HG02759 (cell line): ENCODE data around the gene SLC45A3.

Source experiments
- ATAC-seq: cut with Tn5 transposase; IDR thresholded peaks from one replicate; pipeline ENCODE4 v1.9.1; 2021; ENCODE audit warnings: mild to moderate bottlenecking, moderate library complexity; ENCODE audit not compliant: unreplicated experiment

SLC45A3 gene

DNA sequence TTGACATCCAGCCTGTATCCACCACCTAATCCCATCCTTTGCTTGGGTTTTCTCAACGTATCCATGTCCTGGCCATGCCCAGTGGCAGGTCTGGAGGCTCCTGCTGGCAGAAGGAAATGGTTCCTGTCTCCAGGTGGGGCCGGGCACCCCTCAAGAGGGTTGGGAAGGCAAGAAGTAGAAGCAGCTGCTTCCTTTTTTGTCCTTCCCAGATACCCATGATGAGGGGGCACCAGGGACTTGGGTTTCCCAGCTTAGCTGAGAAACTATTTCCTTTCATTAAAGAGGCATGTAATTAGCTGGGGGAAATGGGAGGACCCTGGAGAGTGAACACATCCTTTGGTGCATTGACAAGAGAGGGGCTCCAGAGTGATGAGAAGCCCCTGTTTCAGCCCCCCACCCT, 21.1 kb upstream of the SLC45A3 start:
- ATAC-seq, result no peak

DNA sequence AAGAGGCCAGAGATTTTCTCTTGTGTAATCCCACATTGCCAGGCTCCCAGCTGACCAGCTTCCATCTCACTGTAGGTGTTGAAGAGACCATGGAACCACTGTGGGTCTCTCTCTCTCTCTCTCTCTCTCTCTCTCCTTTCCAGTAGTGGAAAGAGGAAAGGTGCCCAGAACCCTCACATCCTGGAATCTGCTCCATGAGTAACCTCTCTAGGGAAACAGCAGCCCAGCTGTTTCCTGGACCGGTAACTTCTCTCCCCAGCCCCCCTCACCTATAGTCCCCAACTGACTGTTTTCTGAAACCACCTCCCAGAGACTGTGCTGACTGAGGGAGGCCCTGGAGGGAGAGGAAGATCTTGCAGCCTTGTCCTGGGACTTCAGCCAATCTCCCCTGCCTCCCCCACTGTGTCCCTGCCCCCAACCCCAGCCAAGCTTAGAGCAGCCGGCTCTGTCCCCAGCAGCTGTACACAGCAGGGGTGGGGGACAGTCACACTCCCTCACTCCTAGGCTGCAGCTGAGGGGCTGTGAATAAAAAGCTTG, 20.6 kb upstream of the SLC45A3 start:
- no peak for ATAC-seq

DNA sequence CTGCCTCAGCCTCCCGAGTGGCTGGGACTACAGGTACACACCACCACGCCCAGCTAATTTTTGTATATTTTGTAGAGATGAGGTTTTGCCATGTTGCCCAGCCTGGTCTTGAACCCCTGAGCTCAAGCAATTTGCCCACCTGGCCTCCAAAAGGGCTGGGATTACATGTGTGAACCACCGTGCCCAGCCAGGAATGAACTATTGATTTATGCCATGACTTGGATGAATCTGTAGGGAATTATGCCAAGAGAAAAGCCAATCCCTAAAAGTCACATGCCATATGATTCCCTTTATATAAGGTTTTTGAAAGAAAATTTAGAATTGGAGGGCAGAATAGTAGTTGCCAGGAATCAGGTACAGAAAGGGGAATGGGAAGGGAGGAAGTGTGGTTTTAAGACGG, 19.1 kb upstream of the SLC45A3 start:
- ATAC-seq, result no peak

DNA sequence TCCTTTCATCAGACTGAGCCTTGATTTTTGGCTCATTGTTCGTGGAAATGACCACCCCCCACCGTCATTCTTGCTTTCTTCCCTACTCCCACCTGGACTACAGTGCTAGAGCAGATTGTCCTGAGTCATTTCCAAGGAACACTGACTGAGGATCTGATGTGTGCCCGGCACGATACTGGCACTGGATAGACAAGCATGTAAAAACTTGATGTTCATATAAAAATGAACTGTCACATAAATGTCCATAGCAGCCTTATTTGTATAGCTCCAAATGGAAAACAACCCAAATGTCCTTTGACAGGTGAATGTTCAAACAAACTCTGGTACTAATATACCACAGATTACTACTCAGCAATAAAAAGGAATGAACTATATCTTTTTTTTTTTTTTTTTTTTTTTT, 18.6 kb upstream of the SLC45A3 start:
- ATAC-seq, result no peak

DNA sequence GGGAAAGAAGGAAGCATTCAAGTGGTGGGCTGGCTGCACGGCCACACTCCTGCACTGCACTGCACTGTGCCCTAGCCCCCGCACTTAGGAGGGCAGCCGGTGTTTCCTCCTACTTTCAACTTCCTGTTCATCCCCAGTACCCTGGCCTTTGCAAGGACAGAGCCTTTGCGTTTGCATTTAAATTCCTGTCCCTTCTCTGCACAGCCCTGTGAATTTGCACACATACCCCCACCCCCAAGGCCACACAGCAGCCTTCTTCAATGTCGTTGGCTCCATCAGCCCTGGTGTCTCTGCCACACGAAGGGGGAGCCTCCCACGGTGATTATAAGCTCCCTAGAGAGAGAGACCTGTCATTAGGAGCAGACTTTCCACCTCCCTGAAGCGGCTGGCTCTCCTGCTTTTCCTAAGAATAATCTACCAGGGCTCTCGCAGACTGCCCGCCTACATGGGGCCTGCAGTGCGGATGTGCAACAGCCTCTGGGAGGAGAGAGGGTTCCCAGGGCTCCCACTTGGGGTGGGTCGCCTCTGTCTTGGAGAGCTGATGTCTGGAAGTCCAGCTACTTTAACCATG, 13.2 kb upstream of the SLC45A3 start:
- ATAC-seq, result no peak

DNA sequence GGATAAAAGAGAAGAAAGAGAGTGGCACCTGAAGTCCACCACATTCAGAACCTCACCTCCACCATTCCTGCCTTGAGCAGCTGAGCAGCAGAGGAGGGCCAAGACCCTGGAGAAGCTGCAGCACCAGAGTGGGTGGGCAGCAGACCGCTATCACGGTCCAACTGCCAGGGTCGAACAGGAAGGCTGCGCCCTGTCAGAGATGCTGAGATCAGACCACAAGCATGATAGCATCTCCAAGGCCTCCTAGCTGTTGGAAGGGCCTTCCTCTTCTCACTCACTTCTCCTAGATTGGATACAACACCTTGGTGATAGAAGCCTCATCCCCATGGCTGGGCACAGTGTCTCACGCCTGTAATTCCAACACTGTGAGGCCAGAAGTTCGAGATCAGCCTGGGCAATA, 12.1 kb upstream of the SLC45A3 start:
- no peak for ATAC-seq

DNA sequence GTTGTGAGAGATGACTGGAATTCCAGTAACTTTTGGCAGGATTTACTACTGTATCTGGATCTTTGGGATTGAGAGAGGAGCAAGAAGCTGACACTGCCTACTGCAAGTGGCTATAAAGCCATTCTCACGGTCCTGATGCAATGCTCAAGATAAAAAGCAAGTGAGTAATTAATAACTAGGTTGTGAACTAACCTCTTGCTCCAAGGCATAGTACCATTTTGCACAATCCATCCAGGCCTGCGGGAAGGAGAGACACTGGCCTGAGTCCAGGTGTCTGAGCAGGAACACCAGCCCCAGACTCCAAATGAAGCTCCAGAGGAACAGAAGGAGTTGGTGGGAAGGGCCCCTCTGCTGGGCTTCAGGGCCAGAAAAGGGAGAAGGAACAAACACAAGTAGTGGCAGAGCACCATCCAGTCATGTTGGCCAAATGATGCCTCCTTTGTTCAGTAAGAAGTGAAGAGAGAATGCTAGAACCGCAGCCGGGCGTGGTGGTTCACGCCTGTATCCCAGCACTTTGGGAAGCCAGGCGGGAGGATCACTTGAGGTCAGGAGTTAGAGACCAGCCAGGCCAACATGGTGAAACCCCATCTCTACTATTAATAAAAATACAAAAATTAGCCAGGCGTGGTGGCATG, 9.9 kb upstream of the SLC45A3 start:
- ATAC-seq, result no peak

DNA sequence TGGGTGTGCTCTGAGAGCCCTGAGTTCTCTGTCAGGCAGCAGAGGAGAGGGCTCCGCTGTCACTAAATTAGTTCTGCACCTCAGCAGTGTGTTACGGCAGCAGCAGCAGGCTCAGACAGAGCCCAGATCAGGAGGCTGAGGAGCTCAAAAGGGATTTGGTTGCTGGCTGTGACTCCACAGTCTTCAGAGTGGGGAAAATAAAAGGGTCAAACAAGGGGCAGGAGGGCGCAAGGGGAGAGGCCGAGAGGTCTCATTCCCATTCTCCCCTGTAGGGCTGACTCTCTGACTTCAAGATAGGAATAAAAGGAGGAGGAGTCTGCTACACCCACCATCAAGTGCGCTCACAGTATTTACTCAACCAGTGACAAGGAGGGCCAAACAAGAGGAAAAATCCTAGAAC, 9.2 kb upstream of the SLC45A3 start:
- no peak for ATAC-seq

DNA sequence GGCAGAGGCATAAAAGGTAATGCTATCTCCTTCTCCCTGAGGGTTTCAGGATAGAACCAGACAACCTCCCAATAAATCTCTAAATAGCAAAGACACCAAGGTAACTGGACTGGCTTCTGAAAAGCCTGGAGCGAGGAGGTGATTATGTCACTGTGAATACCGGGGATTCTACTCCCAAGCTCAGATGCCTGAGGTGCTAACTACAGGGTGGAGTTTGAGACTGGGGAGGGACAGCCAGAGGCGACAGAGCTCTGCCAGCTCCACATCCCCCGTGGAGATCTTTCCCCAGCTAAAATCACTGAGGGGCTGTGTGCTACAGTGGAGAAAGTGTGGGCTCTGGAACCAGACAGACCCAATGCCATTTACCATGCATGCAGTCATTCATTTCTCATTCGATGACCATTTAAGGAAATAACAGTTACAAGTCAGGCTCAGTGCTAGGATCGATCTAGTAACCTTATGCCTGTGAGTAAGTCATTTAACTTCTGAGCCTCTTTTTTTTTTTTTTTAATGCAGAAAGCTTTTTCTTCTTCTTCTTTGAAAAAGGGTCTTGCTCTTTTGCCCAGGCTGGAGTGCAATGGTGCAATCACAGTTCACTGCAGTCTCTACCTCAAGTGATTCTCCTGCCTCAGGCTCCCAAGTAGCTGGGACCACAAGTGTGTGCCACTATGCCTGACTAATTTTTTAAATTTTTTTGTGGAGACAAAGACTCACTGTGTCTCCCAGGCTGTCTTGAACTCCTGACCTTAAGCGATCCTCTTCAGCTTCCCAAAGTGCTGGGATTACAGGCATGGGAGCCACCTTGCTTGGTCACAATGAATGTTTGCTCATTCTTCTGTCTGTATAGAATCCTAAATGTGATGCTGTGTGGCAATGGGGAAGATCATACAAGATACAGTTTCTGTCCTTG, 8.1 kb upstream of the SLC45A3 start:
- no peak for ATAC-seq

DNA sequence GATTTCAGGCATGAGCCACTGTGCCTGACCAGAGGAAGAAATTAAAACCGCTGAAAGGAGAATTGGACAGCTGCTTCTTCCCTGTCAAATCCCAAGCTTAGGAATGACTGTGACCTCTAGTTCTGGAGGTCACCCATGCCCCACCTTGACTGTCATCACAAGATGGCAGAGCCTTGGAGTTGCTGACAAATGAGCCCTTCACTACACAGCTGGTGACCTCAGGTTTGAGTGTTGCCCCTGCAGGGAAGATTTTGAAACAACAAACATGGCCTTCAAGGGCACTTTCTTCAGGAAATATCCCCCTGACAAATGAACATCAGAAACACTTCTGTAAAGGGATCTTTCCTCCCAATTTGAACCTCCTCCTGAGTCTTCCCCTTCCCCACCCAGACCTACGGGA, 6.9 kb upstream of the SLC45A3 start:
- ATAC-seq, result no peak

DNA sequence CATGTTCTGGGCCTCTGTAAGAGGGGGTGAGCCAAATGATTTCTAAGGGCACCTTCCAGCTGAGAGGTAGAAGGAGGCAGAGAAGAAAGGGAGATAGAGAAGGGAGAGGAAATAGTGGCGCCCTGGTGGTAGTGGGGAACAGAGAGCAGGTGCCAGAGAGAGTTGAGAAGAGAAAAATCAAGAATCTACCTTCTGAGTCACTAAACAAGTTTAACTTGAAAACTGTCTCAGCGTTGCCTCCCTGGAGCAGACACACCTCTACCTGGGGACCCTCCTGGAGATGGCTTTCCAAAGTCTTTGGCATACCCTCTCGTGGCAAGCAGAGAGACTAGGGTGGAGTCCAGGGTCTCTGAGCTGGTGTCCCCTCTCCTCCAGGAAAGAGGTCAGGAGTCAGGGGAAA, 1.1 kb upstream of the SLC45A3 start:
- ATAC-seq, result no peak

DNA sequence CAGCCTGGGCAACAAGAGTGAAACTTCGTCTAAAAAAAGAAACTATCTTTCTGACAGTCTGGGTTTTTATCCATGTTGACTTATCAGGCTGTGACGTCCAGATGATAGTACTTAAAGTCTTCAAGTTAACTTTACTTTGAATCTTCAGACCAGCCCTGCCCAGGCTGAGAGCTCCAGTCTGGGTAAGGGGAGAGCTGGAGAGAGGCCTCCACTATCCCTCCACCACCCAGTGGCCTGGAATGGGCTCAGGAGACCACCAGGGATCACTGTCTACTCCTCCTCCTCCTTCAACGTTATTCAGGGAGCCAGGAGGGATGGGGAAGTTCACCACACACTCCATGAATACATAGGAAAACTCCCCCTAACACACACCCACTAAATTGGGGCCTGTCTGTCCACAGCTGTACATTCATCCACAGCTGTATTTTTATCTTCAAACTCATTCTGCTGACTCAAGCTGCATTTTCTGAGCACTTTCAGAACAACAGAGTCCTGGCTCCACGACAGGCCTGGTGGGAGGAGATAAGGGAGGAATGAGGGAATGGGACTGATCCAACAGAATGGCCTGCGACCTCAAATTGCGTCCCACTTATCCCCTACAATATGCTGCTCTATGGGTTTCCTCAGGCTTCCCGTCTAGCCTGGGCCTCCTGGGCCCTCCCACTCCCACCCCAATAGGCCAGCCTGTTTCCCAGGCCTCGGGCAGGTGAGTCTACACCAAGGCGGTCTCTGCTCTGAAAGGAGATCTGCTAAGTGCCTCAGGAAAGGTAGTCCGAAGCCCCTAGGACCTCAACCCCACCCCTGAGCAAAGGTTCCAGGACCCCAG, 1.8 kb downstream of the SLC45A3 start:
- ATAC-seq, result no peak

DNA sequence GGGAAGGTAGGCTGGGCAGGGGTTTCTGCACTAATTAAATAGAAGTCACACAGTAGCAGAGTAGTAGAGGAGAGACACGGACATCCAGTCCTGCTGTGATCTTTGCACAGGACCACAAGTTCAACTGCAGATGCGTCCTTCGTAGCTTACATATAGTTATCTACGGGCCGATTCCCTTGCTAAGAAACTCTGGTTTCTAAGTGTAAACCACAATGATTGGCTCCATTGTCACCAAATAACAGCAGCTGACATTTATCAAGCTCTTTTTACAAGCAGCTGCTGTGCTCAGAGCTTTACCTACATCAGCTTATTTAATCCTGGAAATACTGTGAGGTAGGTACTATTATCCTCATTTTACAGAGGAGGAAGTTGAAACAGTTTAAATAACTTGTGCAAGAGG, 3.1 kb downstream of the SLC45A3 start:
- no peak for ATAC-seq

DNA sequence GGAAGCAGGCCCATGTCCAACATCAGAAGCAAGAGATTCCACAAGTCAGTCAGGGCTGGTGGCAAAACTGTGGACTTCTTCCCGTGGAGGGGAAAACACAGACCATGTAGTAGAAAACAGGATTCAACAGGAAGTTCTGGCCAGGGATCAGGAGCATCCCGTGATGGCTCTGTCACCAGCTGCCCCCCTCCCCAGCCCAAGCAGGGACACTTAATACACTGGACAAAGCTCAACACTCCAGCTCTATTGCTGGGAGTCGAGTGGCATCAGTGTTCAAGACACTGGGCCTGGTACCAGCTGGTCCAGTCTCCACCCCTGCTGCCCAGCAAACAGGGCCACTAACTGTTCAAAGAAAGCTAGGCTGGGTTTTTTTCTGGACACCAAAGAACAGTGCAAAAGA, 3.7 kb downstream of the SLC45A3 start:
- no peak for ATAC-seq

DNA sequence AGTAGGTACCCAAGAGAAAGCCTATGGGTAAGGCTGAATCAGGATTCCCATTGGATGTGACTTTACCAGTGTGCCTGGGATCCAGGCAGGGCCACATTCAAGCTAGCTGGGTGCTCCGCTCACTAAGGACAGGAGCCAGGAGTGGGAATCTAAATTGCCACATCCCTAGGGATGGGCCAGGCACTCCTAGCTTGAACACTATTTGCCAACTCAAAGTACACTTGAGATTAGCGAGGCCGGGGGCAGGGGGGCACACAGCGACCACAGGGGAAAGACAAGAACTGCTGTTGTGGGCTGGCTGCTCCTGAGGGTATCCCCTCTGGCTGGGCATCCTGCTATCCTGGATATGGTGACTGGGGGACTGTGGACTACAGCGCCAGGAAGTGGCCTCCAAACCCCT, 4.3 kb downstream of the SLC45A3 start:
- ATAC-seq, result no peak

DNA sequence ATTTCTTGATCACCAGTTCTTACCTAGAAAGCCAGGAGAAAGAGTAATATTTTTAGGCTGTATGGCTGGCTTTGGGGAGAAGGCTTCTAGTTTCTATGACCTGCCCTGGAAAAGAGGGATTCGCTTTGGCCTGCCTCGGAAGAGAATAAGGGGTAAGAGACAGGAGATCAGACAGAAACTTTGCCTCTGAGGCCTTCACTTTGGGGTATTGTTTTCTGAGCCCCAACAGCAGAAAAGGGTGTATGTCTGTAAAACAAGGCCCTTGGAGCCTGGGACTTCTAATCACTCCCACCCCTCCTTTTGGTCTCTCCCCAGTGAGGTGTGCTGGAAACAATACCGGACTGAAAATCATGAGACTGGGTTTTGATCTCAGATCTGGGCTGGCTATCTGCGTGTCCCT, 5.1 kb downstream of the SLC45A3 start:
- no peak for ATAC-seq

DNA sequence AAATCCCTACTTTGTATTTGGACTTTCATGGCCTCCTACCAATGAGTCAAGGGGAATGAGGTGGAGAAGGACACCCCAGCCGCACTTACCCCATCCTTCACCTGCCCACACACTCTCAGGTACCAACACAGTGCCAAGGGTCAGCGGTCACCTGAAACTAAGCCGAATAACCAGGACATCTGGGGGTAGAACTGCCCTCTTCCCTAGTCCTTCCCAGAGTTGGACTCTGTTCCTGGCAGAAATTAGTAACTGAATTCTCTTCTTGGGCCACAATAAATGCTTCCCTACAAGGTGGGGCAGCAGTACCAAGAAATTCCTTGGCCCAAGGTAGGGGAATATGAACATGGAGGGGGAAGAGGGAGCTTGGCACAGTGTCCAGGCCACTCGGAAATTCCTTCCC, 7.3 kb downstream of the SLC45A3 start:
- no peak for ATAC-seq

DNA sequence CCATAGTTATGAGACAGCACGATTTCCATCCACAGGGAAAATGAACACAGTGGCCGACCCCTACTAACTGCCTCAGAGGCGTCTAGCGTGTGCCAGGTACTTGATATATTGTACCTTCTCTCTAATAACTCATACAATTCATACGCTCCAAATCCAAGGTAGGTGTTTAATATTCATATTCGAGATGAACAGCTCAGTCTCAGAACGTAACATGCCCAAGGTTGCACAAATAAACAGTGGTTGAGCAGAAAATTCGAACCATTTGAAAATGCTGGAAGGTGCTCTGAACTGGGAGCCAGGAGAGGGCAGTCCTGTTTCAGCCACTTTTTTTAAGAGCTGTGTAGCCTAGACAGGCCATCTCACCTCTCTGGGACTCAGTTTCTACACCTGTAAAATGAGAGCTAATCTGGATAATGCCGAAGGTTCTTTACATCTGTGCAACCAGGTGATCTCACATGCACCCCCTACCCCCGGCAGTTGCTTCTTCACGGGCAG, 7.9 kb downstream of the SLC45A3 start:
- ATAC-seq, result no peak

DNA sequence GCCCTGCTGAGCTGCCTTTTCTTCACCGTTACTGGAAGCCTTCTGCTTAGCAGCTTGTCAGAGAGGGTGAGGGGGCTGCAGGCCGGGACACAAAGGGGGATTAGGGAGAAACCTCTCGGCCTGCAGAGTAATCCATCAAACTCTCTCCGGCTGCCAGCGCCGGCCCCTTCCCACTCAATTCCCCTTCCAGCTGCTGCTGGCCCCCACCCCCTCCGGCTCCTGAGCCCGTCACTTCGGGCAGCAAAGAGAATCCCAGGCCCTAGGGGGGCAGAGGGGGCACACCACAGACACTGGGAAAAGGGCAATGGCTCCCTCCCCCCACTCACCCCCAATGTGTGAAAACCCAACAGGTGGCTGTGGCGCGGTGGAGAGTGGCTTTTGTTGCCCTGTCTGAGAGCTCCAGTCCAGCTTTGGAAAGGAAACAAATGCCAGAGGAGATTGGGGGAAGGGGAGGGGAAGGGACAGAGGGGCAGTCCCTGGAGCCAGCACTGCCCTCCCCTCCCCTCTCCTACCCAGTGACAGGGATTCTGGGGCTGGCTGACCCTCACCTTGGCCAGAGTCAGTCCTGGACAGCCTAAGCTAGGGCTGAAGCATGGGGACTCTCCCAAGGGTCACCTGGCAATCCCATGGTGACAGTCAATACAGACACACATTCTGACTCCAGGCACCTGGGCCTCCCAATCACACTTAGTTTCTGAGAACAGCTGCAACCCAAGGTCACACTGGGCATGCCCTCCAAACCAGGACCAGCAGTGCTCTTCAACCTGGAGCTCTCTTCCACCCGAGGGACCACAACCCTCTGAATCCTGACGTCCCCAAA, 9.5 kb downstream of the SLC45A3 start:
- ATAC-seq, result no peak

DNA sequence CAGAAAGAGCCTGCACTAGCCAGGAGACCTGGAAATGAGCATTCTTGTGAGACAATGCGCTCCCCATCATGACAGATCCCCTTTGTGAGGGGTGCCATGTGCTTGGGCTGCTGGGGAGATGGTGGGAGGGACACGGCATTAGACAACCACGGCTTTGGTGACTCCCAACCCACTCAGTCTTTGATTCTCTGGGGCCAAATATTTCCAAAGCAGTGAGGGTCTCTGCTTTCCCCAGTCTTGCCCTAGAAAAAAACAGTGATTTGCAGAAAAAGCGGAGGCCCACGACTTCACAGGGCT, 10.2 kb downstream of the SLC45A3 start:
- no peak for ATAC-seq
